ENCODE data around the gene PLXDC1.

- TF ChIP-seq CTCF (IDR thresholded peaks at IDR 0.05) (peak; percentile 64 to 85 (median 67)), POLR2A (IDR thresholded peaks at IDR 0.05) (no peak), POLR2AphosphoS5 (IDR thresholded peaks at IDR 0.05) (peak in 1 of 3 donors; percentile 28)
These were observed 13.3 kb upstream of the PLXDC1 start for GRCh38 chr17:39164675-39165143.
